ENCODE results near the gene MARCHF9. TPM values are rescaled to one million over a fixed set of nuclear protein-coding genes. Genes with fewer than 3 reads are reported as not detected.

The MARCHF9 gene
- total and polyA plus RNA-seq, 2 donors, result 4.0 to 12.2 TPM

- Histone ChIP-seq H3K36me3 (ENCODE audit: insufficient read depth) (no peaks in the 10 kb centered on the region), H3K27ac (ENCODE audit: low read depth) (no peak overlapping the region), H3K4me1 (ENCODE audit: insufficient read depth) (no peaks in the 10 kb centered on the region), H3K4me3 (ENCODE audit: low read depth, low read length) (no peak overlapping the region)
- 93% methylated on average over 3 of the region's 3 CpGs for WGBS
- DNase-seq (ENCODE audit: extremely low spot score), result no peak
Measured at GRCh38 chr12:57809425-57809824, 54.5 kb downstream of the MARCHF9 start.

Small RNA genes within 50 kb of the gene (small RNA-seq; reads per million reads assigned to genes)
- gene RNU6-1083P, result not detected

Other genes starting within 250 kb of the MARCHF9 start
- 15.4 TPM for gene DDIT3, start 234.6 kb upstream of the MARCHF9 start, total RNA-seq
- gene DDIT3, start 234.6 kb upstream of the MARCHF9 start, polyA plus RNA-seq, result 58.0 TPM
- 9.6 TPM for gene MBD6, start 232.3 kb upstream of the MARCHF9 start, total RNA-seq
- 31.1 TPM for gene MBD6, start 232.3 kb upstream of the MARCHF9 start, polyA plus RNA-seq
- 70.8 TPM for gene DCTN2, start 207.9 kb upstream of the MARCHF9 start, total RNA-seq
- gene DCTN2, start 207.9 kb upstream of the MARCHF9 start, polyA plus RNA-seq, result 195 TPM
- 1.5 TPM for gene KIF5A, start 205.1 kb upstream of the MARCHF9 start, total RNA-seq
- 1.3 TPM for gene KIF5A, start 205.1 kb upstream of the MARCHF9 start, polyA plus RNA-seq
- 9.5 TPM for gene PIP4K2C, start 163.9 kb upstream of the MARCHF9 start, total RNA-seq
- 26.8 TPM for gene PIP4K2C, start 163.9 kb upstream of the MARCHF9 start, polyA plus RNA-seq
- gene DTX3, start 150.3 kb upstream of the MARCHF9 start, total RNA-seq, result 29.8 TPM
- 64.3 TPM for gene DTX3, start 150.3 kb upstream of the MARCHF9 start, polyA plus RNA-seq
- gene ARHGEF25, start 143.7 kb upstream of the MARCHF9 start, total RNA-seq, result 64.1 TPM
- 158 TPM for gene ARHGEF25, start 143.7 kb upstream of the MARCHF9 start, polyA plus RNA-seq
- gene B4GALNT1, start 121.9 kb upstream of the MARCHF9 start, total RNA-seq, result 3.6 TPM
- 2.7 TPM for gene B4GALNT1, start 121.9 kb upstream of the MARCHF9 start, polyA plus RNA-seq
- 137 TPM for gene OS9, start 61.0 kb upstream of the MARCHF9 start, total RNA-seq
- 257 TPM for gene OS9, start 61.0 kb upstream of the MARCHF9 start, polyA plus RNA-seq
- 1.4 TPM for gene AGAP2, start 16.4 kb upstream of the MARCHF9 start, total RNA-seq
- 1.8 TPM for gene AGAP2, start 16.4 kb upstream of the MARCHF9 start, polyA plus RNA-seq
- gene TSPAN31, start 10.1 kb upstream of the MARCHF9 start, total RNA-seq, result 42.1 TPM
- 48.6 TPM for gene TSPAN31, start 10.1 kb upstream of the MARCHF9 start, polyA plus RNA-seq
- 71.7 TPM for gene CDK4, start 2.8 kb upstream of the MARCHF9 start, total RNA-seq
- gene CDK4, start 2.8 kb upstream of the MARCHF9 start, polyA plus RNA-seq, result 89.9 TPM
- gene CYP27B1, start 12.0 kb downstream of the MARCHF9 start, total RNA-seq, result 0.16 TPM
- 0.57 TPM for gene CYP27B1, start 12.0 kb downstream of the MARCHF9 start, polyA plus RNA-seq
- gene METTL1, start 17.0 kb downstream of the MARCHF9 start, total RNA-seq, result 4.9 TPM
- gene METTL1, start 17.0 kb downstream of the MARCHF9 start, polyA plus RNA-seq, result 16.1 TPM
- gene EEF1AKMT3, start 17.5 kb downstream of the MARCHF9 start, total RNA-seq, result 11.9 TPM
- gene EEF1AKMT3, start 17.5 kb downstream of the MARCHF9 start, polyA plus RNA-seq, result 9.7 TPM
- gene TSFM, start 27.7 kb downstream of the MARCHF9 start, total RNA-seq, result 15.9 TPM
- gene TSFM, start 27.7 kb downstream of the MARCHF9 start, polyA plus RNA-seq, result 36.3 TPM
- gene AVIL, start 63.6 kb downstream of the MARCHF9 start, total RNA-seq, result 6.1 TPM
- gene AVIL, start 63.6 kb downstream of the MARCHF9 start, polyA plus RNA-seq, result 2.7 TPM
- 80.2 TPM for gene CTDSP2, start 91.6 kb downstream of the MARCHF9 start, total RNA-seq
- 145 TPM for gene CTDSP2, start 91.6 kb downstream of the MARCHF9 start, polyA plus RNA-seq
- gene ATP23, start 186.5 kb downstream of the MARCHF9 start, total RNA-seq, result 8.8 TPM
- gene ATP23, start 186.5 kb downstream of the MARCHF9 start, polyA plus RNA-seq, result 16.1 TPM